HG03280 (cell line): Measurements from ENCODE around the gene DDX3X.
A peak's percentile ranks its signal among the peaks of the same experiment; 100 is the strongest.
"Not testable (repeated sequence)": the region's sequence is repeated elsewhere in the genome, so short reads cannot be mapped to it uniquely, and the experiment has no call there.

Source experiments
- ATAC-seq: cut with Tn5 transposase; IDR thresholded peaks from one replicate; pipeline ENCODE4 v1.9.1; 2021; ENCODE audit warnings: mild to moderate bottlenecking, moderate library complexity; ENCODE audit not compliant: unreplicated experiment

Gene DDX3X

DNA sequence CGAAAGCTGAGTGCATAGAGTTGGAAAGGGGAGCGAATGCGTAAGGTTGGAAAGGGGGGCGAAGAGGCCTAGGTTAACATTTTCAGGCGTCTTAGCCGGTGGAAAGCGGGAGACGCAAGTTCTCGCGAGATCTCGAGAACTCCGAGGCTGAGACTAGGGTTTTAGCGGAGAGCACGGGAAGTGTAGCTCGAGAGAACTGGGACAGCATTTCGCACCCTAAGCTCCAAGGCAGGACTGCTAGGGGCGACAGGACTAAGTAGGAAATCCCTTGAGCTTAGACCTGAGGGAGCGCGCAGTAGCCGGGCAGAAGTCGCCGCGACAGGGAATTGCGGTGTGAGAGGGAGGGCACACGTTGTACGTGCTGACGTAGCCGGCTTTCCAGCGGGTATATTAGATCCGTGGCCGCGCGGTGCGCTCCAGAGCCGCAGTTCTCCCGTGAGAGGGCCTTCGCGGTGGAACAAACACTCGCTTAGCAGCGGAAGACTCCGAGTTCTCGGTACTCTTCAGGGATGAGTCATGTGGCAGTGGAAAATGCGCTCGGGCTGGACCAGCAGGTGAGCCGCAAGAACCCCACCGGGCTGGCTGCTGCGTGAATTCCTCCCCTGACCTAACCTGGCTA lies at the start of gene DDX3X:
Gene DDX3X (plus strand): TSS at position 419 of the 619 bp plus-strand sequence. CDS start 91 bp downstream, at position 510.
- peak; percentile 58 for ATAC-seq

DNA sequence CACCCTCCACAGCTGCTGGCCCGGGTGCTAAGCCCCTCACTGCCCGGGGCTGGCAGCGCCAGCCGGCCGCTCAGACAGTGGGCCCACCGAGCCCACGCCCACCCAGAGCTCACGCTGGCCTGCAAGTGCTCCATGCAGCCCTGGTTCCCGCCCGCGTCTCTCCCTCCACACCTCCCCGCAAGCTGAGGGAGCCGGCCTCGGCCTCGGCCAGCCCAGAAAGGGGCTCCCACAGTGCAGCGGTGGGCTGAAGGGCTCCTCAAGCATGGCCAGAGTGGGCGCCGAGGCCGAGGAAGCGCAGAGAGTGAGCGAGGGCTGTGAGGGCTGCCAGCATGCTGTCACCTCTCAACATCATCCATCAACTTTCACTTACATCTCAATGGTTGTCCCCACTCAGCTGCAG lies 48.0 kb upstream of the DDX3X start:
- ATAC-seq = not testable (repeated sequence)

DNA sequence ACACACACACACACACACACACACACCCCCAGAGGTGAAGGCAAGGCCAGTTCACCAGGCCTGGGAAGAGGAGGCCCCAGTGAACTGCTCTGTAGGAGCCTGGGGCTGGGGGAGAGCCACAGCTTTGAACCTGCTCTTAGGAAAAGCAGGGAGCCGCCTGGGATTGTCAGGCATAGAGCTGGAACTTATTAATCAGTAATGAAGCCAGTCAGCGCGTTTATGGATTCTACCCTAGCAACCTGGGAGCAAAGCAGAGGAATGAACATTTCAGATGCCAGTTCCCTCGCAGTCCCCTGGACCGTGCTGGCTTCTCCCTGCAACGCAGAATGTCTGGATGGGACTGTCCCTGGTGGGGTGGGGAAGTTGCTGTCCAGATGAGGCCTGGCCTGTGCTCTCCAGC lies 45.3 kb upstream of the DDX3X start:
- ATAC-seq = no peak

DNA sequence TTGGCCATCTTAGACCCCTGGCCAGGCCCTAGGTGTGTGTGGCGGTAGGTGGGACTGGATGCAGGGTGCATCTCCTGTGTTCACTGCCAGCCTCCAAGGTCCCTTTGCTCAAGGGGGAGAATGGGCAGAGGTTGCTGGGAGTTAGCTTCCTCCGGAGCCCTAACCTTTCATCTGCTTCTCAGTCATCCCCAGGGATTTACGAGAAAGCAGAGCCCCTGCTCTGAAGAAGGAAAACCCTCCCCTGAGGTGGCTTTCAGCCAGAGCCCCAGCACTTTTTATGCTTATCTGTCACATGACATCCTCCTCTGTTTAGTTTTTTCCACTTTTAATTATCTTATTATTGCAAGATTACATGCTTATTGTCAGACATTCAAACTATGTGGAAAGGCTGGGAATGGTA lies 44.9 kb upstream of the DDX3X start:
- ATAC-seq = no peak

DNA sequence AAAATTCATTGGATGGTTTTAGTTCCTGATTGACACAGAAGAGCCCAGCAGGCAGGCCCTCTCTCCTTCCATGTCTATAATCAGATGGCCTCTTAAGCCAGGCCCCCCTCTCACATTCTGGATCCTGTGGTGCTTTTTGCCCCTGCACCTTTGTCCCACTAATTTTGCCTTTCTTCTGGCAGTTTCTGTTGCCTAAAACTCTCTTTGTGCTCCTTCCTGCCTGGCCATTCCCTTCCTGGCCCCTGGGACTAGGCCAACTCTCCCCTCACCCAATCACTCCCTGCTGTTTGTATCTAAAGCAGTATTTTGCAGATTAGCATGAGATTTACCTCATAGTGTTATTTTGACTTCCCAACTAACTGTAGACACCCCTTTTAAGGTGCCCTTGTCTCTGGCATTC lies 42.7 kb upstream of the DDX3X start:
- ATAC-seq = no peak

DNA sequence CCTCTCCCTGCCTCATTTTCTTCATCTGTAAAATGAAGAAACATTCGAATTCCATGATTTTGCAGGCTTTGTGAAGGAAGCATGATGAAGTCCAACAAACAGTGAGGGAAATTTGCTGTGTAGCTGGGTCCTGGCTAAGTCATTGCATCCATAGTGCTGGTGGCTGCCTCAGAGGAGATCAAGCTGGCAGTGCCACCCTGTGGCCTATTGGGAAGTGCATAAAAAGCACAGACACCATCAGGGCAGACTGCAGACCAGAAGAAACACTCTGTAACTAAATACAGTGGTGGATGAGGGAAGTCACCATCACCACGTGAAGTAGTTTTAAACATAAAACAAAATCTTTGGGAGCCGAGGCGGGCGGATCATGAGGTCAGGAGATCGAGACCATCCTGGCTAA lies 40.7 kb upstream of the DDX3X start:
- ATAC-seq = no peak

DNA sequence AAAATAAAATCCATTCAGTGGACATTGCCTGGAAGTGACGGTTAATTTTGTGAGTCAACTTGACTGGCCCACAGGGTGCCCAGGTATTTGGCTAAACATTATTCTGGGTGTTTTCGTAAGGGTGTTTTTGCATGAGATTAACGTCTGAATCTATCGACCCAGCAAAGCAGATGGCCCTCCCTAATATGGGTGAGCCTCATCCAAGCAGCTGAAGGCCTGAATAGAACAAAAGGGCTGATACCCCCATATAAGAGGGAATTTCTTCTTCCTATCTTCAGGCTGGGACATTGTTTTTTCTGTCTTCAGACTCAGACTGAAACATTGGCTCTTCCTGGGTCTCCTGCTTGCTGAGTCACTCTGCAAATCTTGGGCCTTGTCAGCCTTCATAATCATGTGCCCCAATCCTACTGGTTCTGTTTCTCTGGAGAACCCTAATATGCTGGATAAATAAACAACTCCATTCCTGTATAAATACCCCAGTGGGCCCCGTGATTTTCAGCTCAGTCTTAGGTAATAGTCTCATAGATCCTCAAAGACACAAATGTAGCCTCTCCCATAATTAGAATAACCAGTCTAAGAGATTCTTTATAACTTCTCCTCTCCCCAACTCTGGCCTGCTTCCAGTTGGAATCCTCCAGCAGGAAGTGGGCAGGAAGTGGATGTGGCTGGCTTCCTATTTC lies 33.1 kb upstream of the DDX3X start:
- ATAC-seq = no peak

DNA sequence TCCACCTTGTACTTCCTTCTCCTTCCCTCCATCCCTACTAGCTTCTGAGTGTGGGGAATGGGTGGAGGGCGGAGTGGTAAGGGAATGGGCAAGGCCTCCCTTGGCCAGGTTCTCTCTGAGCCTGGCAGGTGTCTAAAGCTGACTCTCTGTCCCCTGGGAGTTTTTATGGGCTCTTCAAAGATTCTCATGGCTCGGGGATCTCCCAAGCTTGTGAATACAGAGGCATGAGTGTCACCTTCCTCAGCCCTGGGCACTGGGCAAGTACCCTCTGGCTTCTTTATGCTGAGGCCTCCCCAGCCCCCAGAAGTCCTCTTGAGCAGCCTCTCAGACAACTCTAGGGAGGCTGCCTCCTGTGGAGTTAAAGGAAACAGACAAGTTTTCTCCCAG lies 32.5 kb upstream of the DDX3X start:
- ATAC-seq = no peak

DNA sequence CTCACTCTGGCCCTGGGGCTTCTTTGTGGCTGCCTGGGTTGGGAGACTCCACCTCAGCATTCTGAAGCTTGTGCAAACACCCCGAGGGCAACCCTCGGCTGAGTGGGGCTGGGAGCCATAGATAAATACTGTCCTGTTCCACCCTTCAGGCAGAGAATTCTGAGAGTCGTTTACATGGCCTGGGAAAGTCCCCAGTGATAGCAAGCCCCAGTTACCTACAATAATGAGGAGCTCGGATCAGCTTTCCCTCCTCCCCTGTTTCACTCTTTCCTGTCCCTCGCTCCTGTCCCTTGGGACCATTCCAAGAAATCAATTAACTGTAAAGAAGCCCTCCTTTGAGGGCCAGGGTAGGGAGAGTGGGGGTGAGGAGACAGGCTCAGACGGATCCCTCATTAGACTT lies 31.6 kb upstream of the DDX3X start:
- ATAC-seq = no peak

DNA sequence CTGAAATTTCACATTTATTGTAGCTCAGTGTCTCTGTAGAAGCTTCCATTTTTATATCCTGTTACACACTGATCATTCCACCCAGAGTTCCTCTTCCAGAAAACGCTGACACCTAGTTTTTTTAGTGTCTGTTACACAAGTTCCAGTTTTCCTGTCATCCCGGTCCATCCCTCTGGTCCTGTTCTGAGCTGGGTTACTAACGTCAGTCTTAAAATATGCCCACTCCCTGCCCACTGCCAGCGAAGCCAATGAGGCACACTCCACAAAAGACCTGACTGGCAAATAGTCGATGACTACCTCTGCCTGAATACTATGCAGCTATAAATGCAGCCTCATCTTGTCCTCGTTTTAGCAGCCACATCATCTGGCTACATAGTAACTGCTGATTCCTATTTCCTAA lies 30.9 kb upstream of the DDX3X start:
- no peak for ATAC-seq

DNA sequence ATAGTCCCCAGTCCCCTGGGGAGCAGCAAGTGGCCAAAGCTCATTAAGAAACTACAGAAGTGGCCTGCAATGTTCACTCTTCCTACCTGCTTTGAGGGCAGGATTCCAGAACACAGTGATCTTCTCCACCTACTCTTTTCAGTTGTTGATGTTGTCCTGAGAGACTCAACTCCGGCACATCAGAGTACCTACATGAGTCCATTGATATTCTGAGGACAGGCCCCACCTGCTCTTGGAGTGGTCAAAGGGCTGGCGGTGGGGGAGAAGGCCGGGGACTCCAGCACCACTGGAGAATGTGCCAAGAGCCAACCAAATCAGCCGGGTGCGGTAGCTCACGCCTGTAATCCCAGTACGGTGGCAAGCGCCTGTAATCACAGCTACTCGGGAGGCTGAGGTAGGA lies 29.8 kb upstream of the DDX3X start:
- no peak for ATAC-seq

DNA sequence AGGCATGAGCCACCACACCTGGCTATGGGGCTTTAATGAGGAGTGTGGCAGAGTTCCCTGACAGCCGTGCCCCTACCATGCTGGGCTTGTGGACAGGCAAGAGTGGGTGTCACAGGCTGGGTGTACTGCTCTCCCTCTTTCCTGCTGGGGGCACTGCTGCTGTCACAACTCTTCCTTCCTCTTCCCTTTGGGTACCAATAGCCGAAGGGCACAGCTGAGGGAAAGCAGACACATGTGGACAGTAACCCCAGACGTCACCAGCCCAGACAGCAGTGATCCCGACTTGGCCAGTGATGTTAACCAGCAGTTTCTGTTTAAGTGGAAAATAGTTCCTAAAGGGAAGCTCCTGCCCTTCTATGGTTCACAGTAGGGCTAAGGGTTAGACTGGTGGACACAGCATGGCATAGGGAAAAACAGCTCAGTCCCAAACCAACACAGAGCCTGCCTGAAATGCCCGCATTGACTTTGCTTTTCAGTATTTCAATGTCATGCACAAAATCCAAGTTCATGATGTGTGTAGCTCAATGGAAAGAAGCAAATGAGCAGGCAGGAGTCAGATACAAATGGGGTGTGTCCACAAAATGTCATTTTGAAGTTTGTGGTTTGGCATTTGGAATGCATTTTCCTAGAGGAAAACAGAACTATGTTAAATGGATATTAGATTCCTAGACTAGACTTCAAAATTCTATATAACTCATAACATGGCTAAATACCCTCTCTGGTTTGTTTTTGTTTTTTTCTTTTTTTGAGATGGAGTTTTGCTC lies 24.9 kb upstream of the DDX3X start:
- no peak for ATAC-seq

DNA sequence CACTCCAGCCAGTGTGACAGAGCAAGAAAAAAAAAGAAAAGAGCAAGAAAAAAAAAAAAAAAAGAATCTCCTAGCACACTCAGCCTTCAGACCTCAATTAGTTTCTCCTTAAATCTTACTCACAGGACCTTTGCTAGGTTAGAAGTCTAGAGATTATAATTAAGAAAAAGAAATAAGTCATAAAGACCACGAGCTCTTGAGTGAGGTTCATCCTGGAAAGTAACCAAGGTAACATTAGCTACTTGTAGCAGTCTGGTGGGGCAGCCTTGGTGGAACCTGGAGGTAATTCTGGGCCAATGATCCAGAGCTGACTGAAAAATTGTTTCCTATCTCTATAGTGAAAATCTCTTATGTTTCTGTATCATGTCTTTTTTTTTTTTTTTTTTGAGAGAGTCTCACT lies 21.2 kb upstream of the DDX3X start:
- no peak for ATAC-seq

DNA sequence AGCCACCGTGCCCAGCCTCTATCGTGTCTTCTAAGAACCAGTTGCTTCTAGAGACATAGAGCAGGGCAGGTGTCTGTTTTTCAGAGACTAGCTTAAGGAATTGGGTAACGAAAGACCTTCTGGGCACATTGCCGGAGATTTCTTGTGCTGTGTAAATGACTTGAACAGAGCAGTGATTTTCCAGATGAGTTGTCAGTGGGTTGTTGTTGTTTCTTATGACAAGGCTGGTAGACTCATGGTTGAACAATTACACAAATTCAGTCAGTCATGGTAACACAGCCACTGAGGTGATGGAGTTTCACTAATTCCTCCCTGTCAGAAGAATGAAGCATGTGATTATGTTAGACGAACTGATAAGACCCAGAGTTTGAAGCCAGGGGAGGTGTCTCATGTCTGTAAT lies 20.5 kb upstream of the DDX3X start:
- no peak for ATAC-seq

DNA sequence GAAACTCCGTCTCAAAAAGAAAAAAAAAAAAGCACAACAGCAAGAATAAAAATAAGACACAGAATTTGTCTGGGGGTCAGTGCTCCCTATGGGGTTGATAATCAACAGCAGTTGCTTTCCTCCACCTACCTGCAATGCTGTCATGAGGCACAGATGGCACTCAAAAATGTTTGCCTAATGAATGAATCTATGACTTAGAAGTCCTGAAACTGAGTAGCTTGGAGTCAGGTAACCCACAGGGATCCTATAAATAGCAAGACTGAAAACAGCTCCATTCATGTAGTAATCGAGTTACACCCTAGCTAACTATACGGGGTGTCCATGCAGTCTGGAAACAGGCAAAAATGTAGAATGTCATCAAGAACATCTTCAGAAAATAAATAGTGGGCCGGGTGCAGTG lies 19.8 kb upstream of the DDX3X start:
- no peak for ATAC-seq

DNA sequence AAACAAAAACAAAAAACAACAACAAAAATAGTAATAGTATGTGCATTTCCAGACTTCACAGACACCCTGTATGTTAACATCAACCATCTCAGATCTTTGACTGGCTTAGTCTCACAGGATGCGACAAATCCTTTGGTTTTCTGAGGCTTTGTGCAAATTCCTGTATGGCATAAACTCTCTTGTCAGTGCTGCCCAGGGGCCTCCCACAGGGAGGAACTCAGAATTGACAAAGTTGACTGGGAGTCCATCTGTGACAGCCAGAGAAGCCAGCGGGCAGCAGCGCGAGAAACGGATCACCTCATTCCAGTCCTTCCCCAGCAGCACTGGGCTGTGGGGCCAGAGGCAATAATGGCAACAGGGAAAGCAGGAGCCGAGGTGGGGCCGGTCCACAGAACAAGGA lies 19.1 kb upstream of the DDX3X start:
- no peak for ATAC-seq

DNA sequence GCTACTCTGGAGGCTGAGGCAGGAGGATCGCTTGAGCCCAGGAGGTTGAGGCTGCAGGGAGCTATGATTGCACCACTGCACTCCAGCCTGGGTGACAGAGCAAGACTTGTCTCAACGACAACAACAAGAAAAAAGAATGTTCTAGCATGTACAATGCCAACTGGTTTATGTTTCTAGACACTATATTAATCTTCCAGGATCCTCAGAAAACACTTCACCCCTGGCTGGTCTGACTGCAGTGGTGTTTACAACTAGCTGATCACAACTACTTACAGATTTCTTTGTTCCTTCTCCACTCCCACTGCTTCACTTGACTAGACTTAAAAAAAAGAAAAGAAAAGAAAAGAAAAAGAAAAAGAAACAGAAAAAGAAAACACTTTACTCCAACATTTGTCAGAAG lies 17.7 kb upstream of the DDX3X start:
- ATAC-seq = not testable (repeated sequence)

DNA sequence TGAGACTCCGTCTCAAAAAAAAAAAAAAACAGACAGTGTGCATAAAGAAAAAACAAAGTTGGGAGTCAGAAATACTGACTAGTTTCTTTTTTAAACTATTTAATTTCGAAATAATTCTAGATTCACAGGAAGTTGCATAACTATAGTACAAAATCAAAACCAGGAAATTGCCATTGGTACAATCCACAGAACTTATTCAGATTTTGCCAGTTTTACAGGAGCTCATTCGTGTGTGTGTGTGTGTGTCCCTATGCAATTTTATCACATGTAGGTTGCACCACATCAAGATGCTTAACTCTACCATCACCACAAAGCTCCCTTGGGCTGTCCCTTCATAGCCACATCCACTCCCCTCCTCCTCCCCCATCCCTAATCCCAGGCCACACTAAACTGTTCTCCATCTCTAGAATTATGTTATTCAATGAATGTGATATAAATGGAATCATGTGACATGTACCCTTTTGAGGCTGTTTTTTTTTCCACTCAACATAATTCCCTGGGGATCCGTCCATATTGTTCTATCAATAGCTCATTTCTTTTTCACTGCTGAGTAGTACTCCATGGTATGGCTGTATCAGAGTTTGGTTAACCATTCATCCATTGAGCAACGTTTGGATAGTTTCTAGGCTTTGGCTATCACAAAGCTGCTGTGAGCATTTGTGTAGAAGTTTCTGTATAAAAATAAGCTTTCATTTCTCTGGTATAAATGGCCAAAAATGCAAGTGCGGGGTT lies 16.3 kb upstream of the DDX3X start:
- ATAC-seq = no peak

DNA sequence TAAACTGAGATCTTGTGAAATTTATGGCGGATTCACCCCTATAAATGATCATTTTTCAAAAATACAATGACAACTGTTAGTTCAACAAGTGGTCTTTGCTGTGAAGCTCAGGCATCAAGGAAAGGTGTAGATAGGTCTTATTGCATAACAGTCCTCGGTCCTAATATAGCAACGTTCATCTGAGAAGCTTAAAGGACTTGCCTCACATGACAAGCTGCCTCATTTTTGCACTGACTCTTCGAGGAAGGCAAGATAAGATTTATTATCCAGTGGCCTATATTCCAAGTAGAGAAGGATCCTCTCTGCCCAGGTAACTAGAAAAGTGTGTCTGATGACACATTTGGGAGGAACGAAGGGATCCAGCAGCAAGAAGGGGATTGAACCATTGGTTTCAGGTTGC lies 13.6 kb upstream of the DDX3X start:
- no peak for ATAC-seq

DNA sequence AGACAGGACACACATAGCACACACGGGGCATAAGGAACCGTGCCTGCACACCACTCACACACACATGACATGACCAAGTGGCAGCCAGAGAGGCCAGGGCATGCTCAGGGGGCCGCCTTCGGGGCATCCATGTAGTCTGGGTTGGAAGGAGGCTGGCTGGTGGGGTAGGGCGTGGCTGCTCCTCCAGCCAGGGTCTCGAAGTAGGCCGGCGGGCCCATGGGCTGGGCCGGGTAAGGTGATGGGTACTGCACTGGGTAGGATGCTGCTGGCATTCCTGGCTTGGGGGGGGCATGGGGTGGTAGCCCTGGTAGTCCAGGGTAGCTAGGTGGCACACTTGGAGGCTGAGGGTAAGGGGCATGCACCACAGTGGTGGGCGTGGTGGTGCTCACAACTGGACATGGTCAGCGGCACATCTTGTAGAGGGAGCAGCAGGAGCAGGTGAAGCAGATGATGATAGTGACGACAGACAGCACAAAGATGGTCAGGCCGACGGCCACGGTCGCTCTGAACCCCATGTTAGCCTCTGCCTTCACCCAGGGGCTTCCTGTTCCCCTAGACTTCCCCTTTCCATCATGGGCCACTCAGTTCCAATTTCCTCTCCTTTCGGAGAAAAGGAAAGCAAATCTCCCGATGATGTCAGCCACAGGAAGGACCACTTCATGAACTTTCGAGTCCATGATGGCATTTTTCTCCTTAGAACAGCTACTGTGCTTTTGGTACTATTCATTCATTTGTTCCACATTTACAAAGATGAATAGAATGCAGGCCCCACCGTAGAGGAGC lies 10.9 kb upstream of the DDX3X start:
- ATAC-seq = no peak

DNA sequence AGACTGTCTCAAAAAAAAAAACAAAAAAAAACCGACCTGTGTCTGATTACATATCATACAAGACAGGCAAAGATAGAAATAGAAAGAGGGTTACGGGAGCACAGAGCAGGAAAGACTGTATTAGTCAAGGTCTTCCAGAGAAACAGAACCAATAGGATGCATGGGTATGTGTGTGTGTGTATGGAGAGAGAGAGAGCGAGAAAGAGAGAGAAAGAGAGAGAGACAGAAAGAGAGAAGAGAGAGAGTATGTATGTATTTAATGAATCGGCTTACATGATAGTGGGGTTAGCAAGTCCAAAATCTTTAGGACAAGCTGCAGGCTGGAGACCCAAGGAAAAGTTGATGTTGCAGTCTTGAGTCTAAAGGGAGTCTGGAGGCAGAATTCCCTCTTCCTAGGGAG lies 7.5 kb upstream of the DDX3X start:
- ATAC-seq = no peak
